BJ (cell line): Measurements from ENCODE around the gene OSBPL1A. TPM values are rescaled to one million over a fixed set of nuclear protein-coding genes. Genes with fewer than 3 reads are reported as not detected.

Experiments
- CTCF ChIA-PET: fragments of 350-600 bp; formaldehyde crosslinking; extraction: SDS; loops from one replicate; lab custom pipeline; 2021; ENCODE audit warnings: antibody characterized with exemption, inconsistent platforms; lab: Yijun Ruan, JAX
- POLR2A ChIA-PET: fragments of 300-600 bp; sonication (Branson Sonifier 250); formaldehyde crosslinking; extraction: SDS; loops from one replicate; lab custom pipeline; 2021; ENCODE audit warnings: antibody characterized with exemption; lab: Charles Lee
- DNase-seq: peaks from one replicate; pipeline ENCODE4 v3.0.0-alpha.2; 2011; ENCODE audit warnings: low read depth
- H3K27me3 ChIP-seq: 2 replicates; pipeline ENCODE4 v1.6.0; 2011; ENCODE audit warnings: low read length; ENCODE audit not compliant: control insufficient read depth, insufficient read depth
- H3K36me3 ChIP-seq: 2 replicates; pipeline ENCODE4 v1.5.1; 2011; ENCODE audit warnings: low read length; ENCODE audit not compliant: control insufficient read depth, insufficient read depth
- H3K4me3 ChIP-seq: 2 replicates; pipeline ENCODE4 v1.5.1; 2011; ENCODE audit warnings: low read depth, mild to moderate bottlenecking, control low read depth, low read length
- CTCF ChIP-seq: IDR thresholded peaks from 2 replicates; pipeline ENCODE4 v1.5.1; 2011; ENCODE audit warnings: low read depth, mild to moderate bottlenecking, control low read depth, inconsistent platforms, low read length, moderate library complexity; ENCODE audit not compliant: insufficient read depth
- polyA plus RNA-seq: library from polyadenylated mRNA; depleted of rRNA; stranded (reverse); fragments of >200 nt; gene quantifications from 2 replicates; pipeline ENCODE4 v1.2.3, GENCODE V29; 2011

The OSBPL1A gene
- polyA plus RNA-seq, 1 experiment, result 20.1 TPM

DNA sequence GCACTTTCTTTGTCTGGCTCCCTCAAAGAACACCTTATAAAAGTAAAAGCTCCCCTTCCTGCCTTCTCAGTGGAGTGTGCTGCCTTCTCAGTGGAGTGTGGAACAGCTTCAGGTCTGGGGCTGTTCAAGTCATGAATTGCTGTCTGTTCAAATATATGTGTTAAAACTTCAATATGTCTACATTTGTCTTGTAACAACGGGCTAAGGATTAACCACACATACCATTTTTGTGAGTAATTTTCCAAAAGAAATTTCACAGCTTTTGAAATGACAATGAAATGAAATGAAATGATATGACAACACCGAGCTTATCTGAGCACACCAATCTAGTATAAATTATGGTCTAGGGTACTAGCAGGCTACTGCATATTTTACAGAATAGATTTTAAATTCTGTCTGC is 215.8 kb downstream of the OSBPL1A start:
- no peak for TF ChIP-seq CTCF
- ChIA-PET CTCF (interaction anchor here (0.8 kb wide), 1 partner anchor 21 kb away, joined by 3 read pairs; no protein-coding TSS in a partner anchor), POLR2A (no interaction called here)
- Histone ChIP-seq H3K36me3 (no peaks in the 10 kb centered on the region), H3K4me3 (no peak overlapping the region), H3K27me3 (no peaks in the 10 kb centered on the region)
- peak; percentile 4 for DNase-seq

DNA sequence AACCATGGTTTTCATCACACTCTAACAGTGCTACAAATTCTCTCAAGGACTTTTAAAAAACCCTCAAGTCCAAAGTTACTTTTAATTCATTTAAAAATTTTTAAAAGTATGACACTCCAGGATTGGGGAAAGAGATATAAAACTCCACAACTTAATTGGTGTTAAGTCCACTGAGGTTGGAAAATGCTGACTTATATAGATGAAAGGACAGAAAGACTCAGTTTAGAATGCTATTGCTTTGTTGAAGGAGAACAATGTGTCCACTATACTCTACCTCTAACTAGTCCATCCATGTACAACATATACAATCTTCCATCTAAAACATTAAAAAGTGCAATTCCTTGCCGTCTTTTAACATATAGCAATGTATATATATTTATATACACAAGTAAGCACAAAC is 217.6 kb downstream of the OSBPL1A start:
- Histone ChIP-seq H3K27me3 (no peaks in the 10 kb centered on the region), H3K36me3 (no peaks in the 10 kb centered on the region), H3K4me3 (no peak overlapping the region)
- ChIA-PET CTCF (interaction anchor here (1.5 to 3.9 kb wide), 2 partner anchors 10 to 234 kb away, joined by 4 to 15 read pairs; no protein-coding TSS in a partner anchor), POLR2A (no interaction called here)
- TF ChIP-seq CTCF, result no peak
- DNase-seq, result no peak

DNA sequence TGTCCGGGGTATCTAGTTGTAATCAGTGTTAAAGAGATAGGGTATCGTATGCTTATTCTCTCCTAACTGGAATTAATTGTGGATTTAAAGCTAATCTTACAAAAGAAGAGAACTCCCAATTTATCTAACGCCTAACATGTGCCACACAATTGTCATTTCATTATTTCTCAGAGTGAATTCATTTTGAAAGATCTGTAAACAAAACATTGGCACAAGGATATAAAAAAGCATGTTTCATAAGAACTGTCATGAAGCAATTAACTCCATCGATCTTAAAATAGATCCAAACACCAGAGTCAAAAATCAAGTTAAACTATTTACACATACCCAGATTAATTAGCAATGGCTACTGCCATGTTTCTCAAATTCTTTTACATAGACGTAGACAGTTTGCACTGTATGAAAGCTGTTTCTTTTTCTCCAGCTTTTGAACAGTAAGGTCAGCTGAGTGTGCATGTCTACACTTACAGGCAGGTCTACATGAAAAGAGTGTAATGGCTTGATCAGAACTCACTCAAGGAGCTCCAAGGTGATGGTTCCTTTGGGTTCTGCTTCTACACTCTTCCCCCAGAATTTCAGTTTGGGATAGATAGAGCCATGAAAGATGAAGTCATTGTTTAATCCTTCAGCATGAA is 220.0 kb downstream of the OSBPL1A start:
- no peak for TF ChIP-seq CTCF
- POLR2A ChIA-PET, result no interaction called here
- H3K4me3 ChIP-seq, result no peak overlapping the region
- DNase-seq, result no peak
- CTCF ChIA-PET, result interaction anchor here (0.5 to 3.9 kb wide), 11 partner anchors 10 to 836 kb away, joined by 3 to 16 read pairs (median 4); no protein-coding TSS in a partner anchor
- H3K27me3 ChIP-seq, result no peaks in the 10 kb centered on the region
- no peaks in the 10 kb centered on the region for H3K36me3 ChIP-seq

GRCh38 chr18:24176727-24177416 is 220.8 kb downstream of the OSBPL1A start:
- ChIA-PET CTCF (interaction anchor here (0.6 to 3.9 kb wide), 30 partner anchors 10 to 835 kb away, joined by 3 to 16 read pairs (median 4); no protein-coding TSS in a partner anchor), POLR2A (no interaction called here)
- DNase-seq, result no peak
- TF ChIP-seq CTCF, result peak; percentile 85
- Histone ChIP-seq H3K4me3 (no peak overlapping the region), H3K27me3 (no peaks in the 10 kb centered on the region), H3K36me3 (no peaks in the 10 kb centered on the region)

DNA sequence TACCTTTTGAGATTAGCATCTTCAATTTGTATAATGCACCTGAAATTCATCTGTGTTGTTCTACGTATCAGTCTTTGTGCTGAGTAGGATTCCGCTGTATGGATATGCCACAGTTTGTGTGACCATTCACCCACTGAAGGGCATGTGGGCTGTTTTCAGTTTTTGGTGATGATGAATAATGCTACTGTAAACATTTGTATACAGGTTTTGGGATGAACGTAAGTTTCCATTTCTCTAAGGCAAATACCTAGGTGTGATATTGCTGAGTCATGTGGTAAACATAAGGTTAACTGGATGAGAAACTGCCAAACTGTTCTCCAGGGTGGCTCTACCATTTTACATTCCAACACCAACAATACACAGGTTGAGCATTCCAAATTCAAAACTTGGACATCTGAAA is 223.6 kb downstream of the OSBPL1A start:
- DNase-seq, result no peak
- H3K4me3 ChIP-seq, result no peak overlapping the region
- H3K27me3 ChIP-seq, result no peaks in the 10 kb centered on the region
- no peak for TF ChIP-seq CTCF
- POLR2A ChIA-PET, result no interaction called here
- CTCF ChIA-PET, result no interaction called here
- H3K36me3 ChIP-seq, result no peaks in the 10 kb centered on the region
